LNCAP (cell line): Measurements from ENCODE around the gene CCDC174.

ENCODE experiments used
- CTCF ChIP-seq: fragments of 450-650 bp; IDR thresholded peaks from 2 replicates; pipeline ENCODE4 v1.5.1; 2017; ENCODE audit warnings: mild to moderate bottlenecking

CCDC174 gene

GRCh38 chr3:14699643-14700042, 48.1 kb downstream of the CCDC174 start:
- no peak for TF ChIP-seq CTCF

- no peak for TF ChIP-seq CTCF
These were observed 49.3 kb downstream of the CCDC174 start for GRCh38 chr3:14700891-14701290.

- no peak for TF ChIP-seq CTCF
These were observed 50.1 kb downstream of the CCDC174 start for GRCh38 chr3:14701676-14702075.

- no peak for TF ChIP-seq CTCF
These were observed 51.7 kb downstream of the CCDC174 start for GRCh38 chr3:14703128-14703750.

- no peak for TF ChIP-seq CTCF
These were observed 52.2 kb downstream of the CCDC174 start for GRCh38 chr3:14703791-14704190.

GRCh38 chr3:14706096-14706495, 54.5 kb downstream of the CCDC174 start:
- TF ChIP-seq CTCF, result no peak

GRCh38 chr3:14716591-14716990, 65.0 kb downstream of the CCDC174 start:
- no peak for TF ChIP-seq CTCF

GRCh38 chr3:14717307-14717706, 65.7 kb downstream of the CCDC174 start:
- TF ChIP-seq CTCF, result no peak
